K562 (cell line): ENCODE results near the gene RHO. TPM values are rescaled to one million over a fixed set of nuclear protein-coding genes. Genes with fewer than 3 reads are reported as not detected.

ENCODE experiments used
- ATAC-seq: fragments of 200-7000 bp; cut with Tn5 transposase; 3 replicates; pipeline ENCODE4 v1.9.1; 2020; ENCODE audit warnings: moderate library complexity
- BruUV-seq: library from RNA; stranded (reverse); fragments of 400-500 nt; replicated peaks from 2 replicates; lab custom pipeline; 2021; lab: Mats Ljungman, UMichigan
- CTCF ChIA-PET: fragments of 300-600 bp; formaldehyde crosslinking; extraction: SDS; loops from one replicate; lab custom pipeline; 2021; ENCODE audit warnings: low intra/inter-chr PET ratio; lab: Yijun Ruan, JAX
- POLR2A ChIA-PET: fragments of 300-600, 350-650 bp; sonication (Branson Sonifier 250); formaldehyde crosslinking; extraction: SDS; loops from one replicate; lab custom pipeline; 2021; ENCODE audit warnings: antibody characterized with exemption, inconsistent platforms; lab: Yijun Ruan, JAX
- DNase-seq, 4 experiments: peaks; one replicate each; pipeline versions ENCODE4 v3.0.0 to v3.0.0-alpha.2; 2011 to 2018; ENCODE audit warnings: low spot score in 3 of 4, mixed read lengths in 3 of 4; ENCODE audit errors: extremely low read depth in 1 of 4
- FAIRE-seq: peaks from 2 replicates; lab custom pipeline; 2011; peaks lifted over from hg19 to GRCh38; lab: Jason Lieb, UNC
- H2AFZ ChIP-seq: 2 replicates; pipeline ENCODE4 v1.6.0; 2011; ENCODE audit warnings: low read depth, low read length, control low read depth, inconsistent platforms
- H3K27ac ChIP-seq: fragments of 200-600 bp; 3 replicates; pipeline ENCODE4 v1.8.0; 2011; ENCODE audit warnings: low read depth, mild to moderate bottlenecking, control low read depth, inconsistent platforms, low read length, moderate library complexity, mixed read lengths; ENCODE audit errors: extremely low read depth
- H3K27me3 ChIP-seq, 2 experiments: fragments of 300-600 bp in 1 of 2; 2 replicates in 1 of 2; 3 replicates in 1 of 2; pipeline versions ENCODE4 v1.6.0 to v1.8.0; 2011; ENCODE audit warnings: inconsistent platforms in 2 of 2, low read length in 2 of 2, mild to moderate bottlenecking in 1 of 2, mixed read lengths in 1 of 2, moderate library complexity in 1 of 2; ENCODE audit not compliant: control insufficient read depth in 2 of 2, insufficient read depth in 2 of 2
- H3K36me3 ChIP-seq: fragments of 300-600 bp; 3 replicates; pipeline ENCODE4 v1.8.0; 2011; ENCODE audit warnings: mild to moderate bottlenecking, low read length, inconsistent platforms; ENCODE audit not compliant: control insufficient read depth, insufficient read depth
- H3K4me1 ChIP-seq, 2 experiments: fragments of 200-600 bp in 1 of 2; replicated peaks in 1 of 2; 2 replicates in 1 of 2; 3 replicates in 1 of 2; pipeline versions ENCODE4 v1.5.1 to v1.8.0; 2011; ENCODE audit warnings: inconsistent platforms in 2 of 2, low read length in 2 of 2, mild to moderate bottlenecking in 1 of 2, mixed read lengths in 1 of 2, moderate library complexity in 1 of 2; ENCODE audit not compliant: control insufficient read depth in 2 of 2, insufficient read depth in 2 of 2
- H3K4me2 ChIP-seq: 2 replicates; pipeline ENCODE4 v1.6.1; 2011; ENCODE audit warnings: low read length, control low read depth, inconsistent platforms, mixed read lengths; ENCODE audit not compliant: insufficient read depth
- H3K4me3 ChIP-seq: fragments of 200-600 bp; sonication (generic), shearing (Covaris generic); 2 replicates; pipeline ENCODE4 v1.5.1; 2016; ENCODE audit warnings: control low read depth, inconsistent platforms
- H3K79me2 ChIP-seq: fragments of 200-600 bp; 3 replicates; pipeline ENCODE4 v1.8.0; 2011; ENCODE audit warnings: low read length, inconsistent platforms; ENCODE audit not compliant: control insufficient read depth, insufficient read depth
- H3K9ac ChIP-seq, 2 experiments: 2 replicates each; pipeline versions ENCODE4 v1.6.0 to v1.6.1; 2011; ENCODE audit warnings: low read depth in 2 of 2, low read length in 2 of 2, control low read depth in 1 of 2, inconsistent platforms in 1 of 2, mild to moderate bottlenecking in 1 of 2, mixed read lengths in 1 of 2; ENCODE audit not compliant: insufficient read depth in 1 of 2
- H3K9me1 ChIP-seq: one replicate; pipeline ENCODE4 v1.6.0; 2011; ENCODE audit warnings: inconsistent platforms, mild to moderate bottlenecking, low read length, moderate library complexity; ENCODE audit not compliant: control insufficient read depth, insufficient read depth
- H3K9me3 ChIP-seq: replicated peaks from 2 replicates; pipeline ENCODE4 v1.5.1; 2011; ENCODE audit warnings: low read depth, low read length, inconsistent platforms; ENCODE audit not compliant: control insufficient read depth, insufficient read depth
- H4K20me1 ChIP-seq: replicated peaks from 2 replicates; pipeline ENCODE4 v1.6.1; 2011; ENCODE audit warnings: low read length, inconsistent platforms, mixed read lengths; ENCODE audit not compliant: control insufficient read depth, insufficient read depth
- AFF4 ChIP-seq: sonication (generic); formaldehyde crosslinking; IDR thresholded peaks from 2 replicates; pipeline ENCODE4 v1.8.0; 2023; ENCODE audit warnings: mild to moderate bottlenecking, missing genetic modification reagents
- CBFA2T3 ChIP-seq: fragments of 450-650 bp; IDR thresholded peaks from 2 replicates; pipeline ENCODE4 v1.6.1; 2017
- HNRNPK ChIP-seq: fragments of 200-400 bp; formaldehyde crosslinking; IDR thresholded peaks from one replicate; pipeline ENCODE4 v1.6.1; 2018; ENCODE audit warnings: mild to moderate bottlenecking, low read depth, low read length; ENCODE audit not compliant: poor library complexity, severe bottlenecking
- NUFIP1 ChIP-seq: fragments of 450-650 bp; IDR thresholded peaks from 2 replicates; pipeline ENCODE4 v1.6.1; 2018; ENCODE audit not compliant: partially characterized antibody
- SMARCC2 ChIP-seq: fragments of 450-650 bp; IDR thresholded peaks from 2 replicates; pipeline ENCODE4 v1.6.1; 2017; ENCODE audit warnings: antibody characterized with exemption, moderate library complexity, mild to moderate bottlenecking, low read depth
- XRCC3 ChIP-seq: fragments of 450-650 bp; IDR thresholded peaks from 2 replicates; pipeline ENCODE4 v1.6.1; 2017; ENCODE audit warnings: mild to moderate bottlenecking, moderate library complexity
- ZNF121 ChIP-seq: sonication (generic); formaldehyde crosslinking; conservative IDR thresholded peaks from 2 replicates; pipeline ENCODE4 v1.8.0; 2022; ENCODE audit warnings: missing genetic modification reagents
- ZNF57 ChIP-seq: fragments of 450-650 bp; formaldehyde crosslinking; IDR thresholded peaks from 2 replicates; pipeline ENCODE4 v1.4.0; 2020; ENCODE audit warnings: mild to moderate bottlenecking, moderate library complexity
- ZNF639 ChIP-seq, 2 experiments: fragments of 200-800 bp in 1 of 2; sonication (Bioruptor generic) in 1 of 2; sonication (generic) in 1 of 2; formaldehyde crosslinking in 1 of 2; IDR thresholded peaks in 1 of 2; conservative IDR thresholded peaks in 1 of 2; 2 replicates each; pipeline versions ENCODE4 v1.5.0 to v1.6.1; 2016 to 2020; ENCODE audit warnings: missing compliant biosample characterization in 1 of 2, missing genetic modification characterization in 1 of 2, missing genetic modification reagents in 1 of 2
- WGBS: fragments of 100-300 bp; shearing (Covaris generic); methylation state at CpG from one replicate; pipeline ENCODE4 v1.1.6; 2016; ENCODE audit warnings: low coverage, mixed read lengths; ENCODE audit not compliant: insufficient coverage; ENCODE audit errors: missing lambda C conversion rate; 5-methylcytosine and 5-hydroxymethylcytosine counted together
- in situ Hi-C: fragments of 300-500 bp; cut with MboI; formaldehyde crosslinking; loops from 4 replicates; pipeline ENCODE4 v1.15.0; 2018; ENCODE audit warnings: inconsistent platforms, mixed read lengths
- intact Hi-C: fragments of 100-400 bp; cut with micrococcal nuclease; formaldehyde crosslinking; loops from 2 replicates; pipeline ENCODE4 v1.14.2; 2022
- polyA plus RNA-seq, 8 experiments: library from polyadenylated mRNA; depleted of rRNA in 4 of 8; stranded (reverse) in 5 of 8; unstranded in 3 of 8; fragments of >200 nt; fragmentation: Nextera tagmentation in 2 of 8; fragmentation: Illumina TruSeq in 1 of 8; extraction: Ambion mirVana in 2 of 8; extraction: Trizol in 1 of 8; gene quantifications; 2 replicates each; pipeline versions ENCODE4 v1.2.1 to v1.2.3, GENCODE V29; 2011 to 2014; ENCODE audit warnings: inconsistent platforms in 1 of 8, missing spikeins in 1 of 8
- total RNA-seq, 7 experiments: library from RNA; depleted of rRNA in 6 of 7; stranded (reverse); fragments of >200 nt in 6 of 7; fragmentation: Illumina TruSeq in 2 of 7; extraction: Trizol in 2 of 7; gene quantifications; 2 replicates each; pipeline versions ENCODE4 v1.2.1 to v1.2.3, GENCODE V29; 2011 to 2021; ENCODE audit warnings: low replicate concordance in 1 of 7
- TF ChIP-seq, protein P1 (sequence below): sonication (generic); formaldehyde crosslinking; IDR thresholded peaks from 2 replicates; pipeline ENCODE4 v1.8.0; 2022; ENCODE audit warnings: missing genetic modification reagents, mild to moderate bottlenecking, borderline replicate concordance
- TF ChIP-seq, protein P2 (sequence below): sonication (generic); formaldehyde crosslinking; IDR thresholded peaks from 2 replicates; pipeline ENCODE4 v1.9.0; 2022; ENCODE audit warnings: mild to moderate bottlenecking, missing genetic modification reagents

Gene RHO
- total and polyA plus RNA-seq, 9 of the 15 experiments (the other 6 are each of a cell fraction or from before 2014, with no cell fraction given), result not detected

DNA sequence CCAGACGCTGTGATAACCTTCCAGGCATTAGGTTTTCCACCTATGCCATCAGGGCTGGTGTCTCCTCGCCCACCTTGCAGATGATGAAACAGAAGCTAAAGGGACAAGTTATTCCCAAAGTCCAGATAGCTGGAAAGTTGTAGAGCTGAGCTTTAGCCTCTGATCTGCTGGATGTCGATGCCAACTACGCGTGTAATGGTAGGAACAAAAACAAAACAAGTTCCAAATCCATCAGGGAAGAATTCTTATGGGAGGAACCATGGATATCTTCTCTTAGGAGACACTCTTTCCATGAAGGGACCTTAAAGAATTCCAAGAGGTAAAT is 28.1 kb upstream of the RHO start:
- in situ Hi-C loops (no loop called here), intact Hi-C loops (no loop called here)
- no peaks in the 10 kb centered on the region for H4K20me1 ChIP-seq
- 82% methylated on average over 3 of the region's 5 CpGs for WGBS
- ATAC-seq (no peak), DNase-seq (no peak), FAIRE-seq (no peak)
- H3K4me3 ChIP-seq, result no peak overlapping the region
- H3K4me1 ChIP-seq, result no peaks in the 10 kb centered on the region; a peak in 1 of 5 replicates
- no peak overlapping the region for H3K9ac ChIP-seq
- ChIA-PET POLR2A (interaction anchor here (0.7 kb wide), 1 partner anchor 17 kb away, joined by 3 read pairs; no protein-coding TSS in a partner anchor), CTCF (no interaction called here)
- H3K36me3 ChIP-seq, result 0 out of 3 replicates have a peak, but pooled peaks cover 3% of the 10 kb centered on the region
- no peaks in the 10 kb centered on the region for H3K27me3 ChIP-seq
- H3K4me2 ChIP-seq, result no peak overlapping the region
- H2AFZ ChIP-seq, result no peak overlapping the region
- H3K9me1 ChIP-seq, result no peaks in the 10 kb centered on the region
- no peaks in the 10 kb centered on the region for H3K9me3 ChIP-seq
- no peaks in the 10 kb centered on the region for H3K79me2 ChIP-seq
- no TSS peak for BruUV-seq
- no peak for TF ChIP-seq NUFIP1
- no peak for TF ChIP-seq ZNF57 (CRISPR knock-in tag)
- TF ChIP-seq XRCC3, result no peak
- no peak for TF ChIP-seq HNRNPK
- TF ChIP-seq ZNF639 (CRISPR knock-in tag; conservative IDR thresholded peaks at IDR 0.05 in 1 of 2, IDR thresholded peaks at IDR 0.05 in 1 of 2), result no peak
- TF ChIP-seq, protein P1, sequence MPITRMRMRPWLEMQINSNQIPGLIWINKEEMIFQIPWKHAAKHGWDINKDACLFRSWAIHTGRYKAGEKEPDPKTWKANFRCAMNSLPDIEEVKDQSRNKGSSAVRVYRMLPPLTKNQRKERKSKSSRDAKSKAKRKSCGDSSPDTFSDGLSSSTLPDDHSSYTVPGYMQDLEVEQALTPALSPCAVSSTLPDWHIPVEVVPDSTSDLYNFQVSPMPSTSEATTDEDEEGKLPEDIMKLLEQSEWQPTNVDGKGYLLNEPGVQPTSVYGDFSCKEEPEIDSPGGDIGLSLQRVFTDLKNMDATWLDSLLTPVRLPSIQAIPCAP (CRISPR knock-in tag), result no peak
- no peak for TF ChIP-seq CBFA2T3
- TF ChIP-seq SMARCC2, result no peak
- TF ChIP-seq, protein P2, sequence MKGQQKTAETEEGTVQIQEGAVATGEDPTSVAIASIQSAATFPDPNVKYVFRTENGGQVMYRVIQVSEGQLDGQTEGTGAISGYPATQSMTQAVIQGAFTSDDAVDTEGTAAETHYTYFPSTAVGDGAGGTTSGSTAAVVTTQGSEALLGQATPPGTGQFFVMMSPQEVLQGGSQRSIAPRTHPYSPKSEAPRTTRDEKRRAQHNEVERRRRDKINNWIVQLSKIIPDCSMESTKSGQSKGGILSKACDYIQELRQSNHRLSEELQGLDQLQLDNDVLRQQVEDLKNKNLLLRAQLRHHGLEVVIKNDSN (CRISPR knock-in tag), result no peak
- TF ChIP-seq AFF4 (CRISPR knock-in tag), result no peak
- no peak for TF ChIP-seq ZNF121
- no peak overlapping the region for H3K27ac ChIP-seq
